ENCODE results near the gene JAM3. TPM values are rescaled to one million over a fixed set of nuclear protein-coding genes. Genes with fewer than 3 reads are reported as not detected.

The JAM3 gene
- total RNA-seq, 1 donor from 2014 or later, result 101 TPM

- no peak for DNase-seq
- H3K27ac Mint-ChIP-seq (ENCODE audit: unreplicated experiment), result no peak overlapping the region
- no peaks in the 10 kb centered on the region for H3K4me1 Mint-ChIP-seq (ENCODE audit: low read depth, unreplicated experiment)
- peaks cover 4% of the 10 kb centered on the region for H3K27me3 Mint-ChIP-seq (ENCODE audit: unreplicated experiment)
- TF ChIP-seq CTCF (IDR thresholded peaks at IDR 0.05; ENCODE audit: partially characterized antibody, unreplicated experiment), result no peak
- H3K4me3 Mint-ChIP-seq (ENCODE audit: unreplicated experiment), result no peak overlapping the region
- H3K9me3 Mint-ChIP-seq (ENCODE audit: unreplicated experiment), result peaks cover 5% of the 10 kb centered on the region
- no peaks in the 10 kb centered on the region for H3K36me3 Mint-ChIP-seq (ENCODE audit: unreplicated experiment)
These were observed 84.5 kb downstream of the JAM3 start for GRCh38 chr11:134153147-134153905.

- no peak overlapping the region for H3K4me3 Mint-ChIP-seq (ENCODE audit: unreplicated experiment)
- H3K27ac Mint-ChIP-seq (ENCODE audit: unreplicated experiment), result no peak overlapping the region
- TF ChIP-seq CTCF (IDR thresholded peaks at IDR 0.05; ENCODE audit: partially characterized antibody, unreplicated experiment), result no peak
- H3K36me3 Mint-ChIP-seq (ENCODE audit: unreplicated experiment), result no peaks in the 10 kb centered on the region
- no peak for DNase-seq
- no peaks in the 10 kb centered on the region for H3K4me1 Mint-ChIP-seq (ENCODE audit: low read depth, unreplicated experiment)
- H3K27me3 Mint-ChIP-seq (ENCODE audit: unreplicated experiment), result peaks cover 4% of the 10 kb centered on the region
- H3K9me3 Mint-ChIP-seq (ENCODE audit: unreplicated experiment), result peaks cover 5% of the 10 kb centered on the region
These were observed 85.6 kb downstream of the JAM3 start for GRCh38 chr11:134154441-134154840.

GRCh38 chr11:134155456-134155855, 86.6 kb downstream of the JAM3 start:
- Mint-ChIP-seq H3K4me3 (ENCODE audit: unreplicated experiment) (no peak overlapping the region), H3K4me1 (ENCODE audit: low read depth, unreplicated experiment) (peaks cover 4% of the 10 kb centered on the region), H3K36me3 (ENCODE audit: unreplicated experiment) (peaks cover 5% of the 10 kb centered on the region), H3K27ac (ENCODE audit: unreplicated experiment) (peak overlapping the region; percentile 48), H3K27me3 (ENCODE audit: unreplicated experiment) (peaks cover 4% of the 10 kb centered on the region), H3K9me3 (ENCODE audit: unreplicated experiment) (peaks cover 5% of the 10 kb centered on the region)
- TF ChIP-seq CTCF (IDR thresholded peaks at IDR 0.05; ENCODE audit: partially characterized antibody, unreplicated experiment), result no peak
- DNase-seq, result no peak

GRCh38 chr11:134155946-134156865, 87.3 kb downstream of the JAM3 start:
- Mint-ChIP-seq H3K4me3 (ENCODE audit: unreplicated experiment) (no peak overlapping the region), H3K27ac (ENCODE audit: unreplicated experiment) (peak overlapping the region; percentile 48), H3K36me3 (ENCODE audit: unreplicated experiment) (peaks cover 5% of the 10 kb centered on the region), H3K27me3 (ENCODE audit: unreplicated experiment) (peaks cover 4% of the 10 kb centered on the region), H3K4me1 (ENCODE audit: low read depth, unreplicated experiment) (peaks cover 4% of the 10 kb centered on the region), H3K9me3 (ENCODE audit: unreplicated experiment) (peaks cover 5% of the 10 kb centered on the region)
- TF ChIP-seq CTCF (IDR thresholded peaks at IDR 0.05; ENCODE audit: partially characterized antibody, unreplicated experiment), result no peak
- no peak for DNase-seq

Measured in glutamatergic neuron (in vitro differentiated cells).